AG10803 (cell line): ENCODE measurements around the gene SETDB2.
"Not testable (repeated sequence)": the region's sequence is repeated elsewhere in the genome, so short reads cannot be mapped to it uniquely, and the experiment has no call there.

Experiments
- DNase-seq: peaks from one replicate; pipeline ENCODE4 v3.0.0; 2010; ENCODE audit warnings: low read depth
- H3K4me3 ChIP-seq: 2 replicates; pipeline ENCODE4 v1.5.1; 2011; ENCODE audit warnings: mild to moderate bottlenecking, low read length, control low read depth
- CTCF ChIP-seq: conservative IDR thresholded peaks from 2 replicates; pipeline ENCODE4 v1.5.1; 2011; ENCODE audit warnings: mild to moderate bottlenecking, low read length, control low read depth, inconsistent platforms

SETDB2 gene

GRCh38 chr13:49495783-49496762 lies 52.0 kb downstream of the SETDB2 start, which contains the start of gene PHF11:
Gene PHF11 (plus strand): TSS chr13:49495953. CDS start chr13:49496002, 49 bp downstream.
- DNase-seq = peak; percentile 78
- no peak for TF ChIP-seq CTCF
- H3K4me3 ChIP-seq = peak within 1 kb of the TSS; percentile 68

DNA sequence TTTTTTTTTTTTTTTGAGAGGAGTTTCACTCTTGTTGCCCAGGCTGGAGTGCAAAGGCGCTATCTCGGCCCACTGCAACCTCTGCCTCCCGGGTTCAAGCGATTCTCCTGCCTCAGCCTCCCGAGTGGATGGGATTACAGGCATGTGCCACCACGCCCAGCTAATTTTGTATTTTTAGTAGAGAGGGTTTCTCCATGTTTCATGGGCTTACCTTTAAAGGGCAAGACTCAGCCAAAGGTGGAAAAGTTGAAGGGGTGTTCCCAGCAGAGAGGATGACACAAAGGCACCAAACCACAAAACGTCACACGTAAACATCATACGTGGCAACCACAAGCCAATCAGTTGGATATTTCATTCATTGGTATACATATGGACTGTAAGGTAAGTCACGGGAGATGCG lies 52.8 kb downstream of the SETDB2 start:
- H3K4me3 ChIP-seq, DNase-seq: not testable (repeated sequence)

GRCh38 chr13:49497272-49497671 lies 53.2 kb downstream of the SETDB2 start:
- no peak overlapping the region for H3K4me3 ChIP-seq
- no peak for DNase-seq
- TF ChIP-seq CTCF = no peak

GRCh38 chr13:49498206-49498605 lies 54.1 kb downstream of the SETDB2 start:
- DNase-seq = no peak
- TF ChIP-seq CTCF = no peak
- H3K4me3 ChIP-seq = no peak overlapping the region

DNA sequence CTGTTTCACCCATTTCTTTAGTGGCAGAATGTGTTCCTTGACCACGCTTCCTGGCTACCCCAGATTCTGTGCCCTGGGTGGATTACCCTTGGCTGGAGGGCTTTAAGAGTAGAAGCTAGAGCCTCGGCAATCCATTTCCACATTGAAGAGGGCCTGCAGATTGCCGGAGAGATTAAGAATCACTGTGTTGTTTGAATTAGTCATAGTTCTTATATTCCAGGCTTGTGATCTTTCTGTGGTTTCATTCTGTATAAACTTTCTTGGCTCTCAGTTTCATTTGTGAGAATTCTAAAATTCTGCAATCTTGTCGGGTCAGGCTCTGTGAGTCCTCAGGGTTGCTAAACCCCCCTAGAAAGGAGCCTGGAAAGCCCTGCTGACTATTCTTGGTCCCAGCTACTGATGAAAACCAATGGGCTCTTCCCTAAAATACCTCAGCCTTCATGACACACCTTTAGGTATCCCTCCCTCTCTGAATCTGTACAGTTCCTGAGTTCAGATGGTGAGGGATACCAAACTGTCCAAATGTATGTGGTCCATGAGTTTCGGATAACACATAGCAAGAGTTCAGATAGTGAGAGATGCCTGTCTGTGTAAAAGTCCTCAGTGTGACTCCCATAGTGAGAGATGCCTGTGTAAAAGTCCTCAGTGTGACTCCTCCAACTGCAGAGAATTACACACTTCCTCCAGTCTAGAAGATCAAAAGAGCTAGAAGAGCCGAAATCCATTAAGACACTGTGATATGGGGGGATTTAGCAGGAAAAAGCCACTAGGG lies 56.0 kb downstream of the SETDB2 start:
- peak; percentile 70 for DNase-seq
- 0 out of 2 replicates have a peak overlapping the region, but pooled peaks have one; percentile 3 for H3K4me3 ChIP-seq
- TF ChIP-seq CTCF = no peak

GRCh38 chr13:49502954-49503353 lies 58.9 kb downstream of the SETDB2 start:
- TF ChIP-seq CTCF = no peak
- H3K4me3 ChIP-seq = no peak overlapping the region
- DNase-seq = peak; percentile 75

- peak; percentile 40 for DNase-seq
- TF ChIP-seq CTCF = no peak
- H3K4me3 ChIP-seq = no peak overlapping the region
Measured at GRCh38 chr13:49503951-49504350, 59.9 kb downstream of the SETDB2 start.
